Measurements from ENCODE around the gene CD79B. TPM values are rescaled to one million over a fixed set of nuclear protein-coding genes. Genes with fewer than 3 reads are reported as not detected.

CD79B gene
- not detected in 2 replicates for total RNA-seq

DNA sequence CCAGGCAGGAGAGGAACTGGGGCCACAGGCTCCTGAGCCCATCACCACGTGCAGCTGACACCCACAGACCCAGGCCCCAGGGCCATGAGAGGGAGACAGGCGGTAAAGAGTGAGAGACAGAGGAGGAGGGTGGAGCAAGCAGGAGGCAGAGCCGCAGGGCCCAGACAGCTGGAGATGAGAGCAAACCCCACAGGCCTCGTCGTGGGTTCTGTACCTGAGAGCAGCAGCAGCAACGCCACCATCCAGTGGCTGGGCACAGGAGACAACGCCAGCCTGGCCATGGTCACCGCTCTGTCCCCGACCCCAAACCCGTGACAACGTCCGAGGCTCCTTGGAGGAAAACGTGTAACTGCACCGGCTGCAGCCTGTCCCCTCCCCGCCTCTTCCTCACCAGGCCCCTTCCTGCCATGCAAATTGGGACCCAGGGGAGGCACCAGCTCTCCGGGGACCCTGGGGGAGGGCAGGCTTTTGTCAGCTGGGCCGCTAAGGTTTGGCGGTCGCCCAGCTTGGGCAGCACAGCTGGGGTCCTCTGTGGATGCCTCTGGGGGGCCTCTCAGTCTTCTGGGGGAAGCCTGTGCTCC is at the start of gene CD79B:
CD79B (minus strand) TSS at position 351 of the 581 bp plus-strand sequence; CDS start at position 281, 70 bp downstream.
- TF ChIP-seq, protein P1, sequence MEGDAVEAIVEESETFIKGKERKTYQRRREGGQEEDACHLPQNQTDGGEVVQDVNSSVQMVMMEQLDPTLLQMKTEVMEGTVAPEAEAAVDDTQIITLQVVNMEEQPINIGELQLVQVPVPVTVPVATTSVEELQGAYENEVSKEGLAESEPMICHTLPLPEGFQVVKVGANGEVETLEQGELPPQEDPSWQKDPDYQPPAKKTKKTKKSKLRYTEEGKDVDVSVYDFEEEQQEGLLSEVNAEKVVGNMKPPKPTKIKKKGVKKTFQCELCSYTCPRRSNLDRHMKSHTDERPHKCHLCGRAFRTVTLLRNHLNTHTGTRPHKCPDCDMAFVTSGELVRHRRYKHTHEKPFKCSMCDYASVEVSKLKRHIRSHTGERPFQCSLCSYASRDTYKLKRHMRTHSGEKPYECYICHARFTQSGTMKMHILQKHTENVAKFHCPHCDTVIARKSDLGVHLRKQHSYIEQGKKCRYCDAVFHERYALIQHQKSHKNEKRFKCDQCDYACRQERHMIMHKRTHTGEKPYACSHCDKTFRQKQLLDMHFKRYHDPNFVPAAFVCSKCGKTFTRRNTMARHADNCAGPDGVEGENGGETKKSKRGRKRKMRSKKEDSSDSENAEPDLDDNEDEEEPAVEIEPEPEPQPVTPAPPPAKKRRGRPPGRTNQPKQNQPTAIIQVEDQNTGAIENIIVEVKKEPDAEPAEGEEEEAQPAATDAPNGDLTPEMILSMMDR (IDR thresholded peaks at IDR 0.05; ENCODE audit: insufficient read depth, low read length, severe bottlenecking): no peak
- H3K4me3 ChIP-seq (ENCODE audit: low read depth, low read length): no peak within 1 kb of the TSS
- DNase-seq (ENCODE audit: low read depth) (no peak), FAIRE-seq (no peak)
- no peaks in the 10 kb centered on the region for H3K27me3 ChIP-seq (ENCODE audit: control insufficient read depth, insufficient read depth, low read length)
- no peaks in the 10 kb centered on the region for H3K36me3 ChIP-seq (ENCODE audit: control insufficient read depth, insufficient read depth, low read length)

DNA sequence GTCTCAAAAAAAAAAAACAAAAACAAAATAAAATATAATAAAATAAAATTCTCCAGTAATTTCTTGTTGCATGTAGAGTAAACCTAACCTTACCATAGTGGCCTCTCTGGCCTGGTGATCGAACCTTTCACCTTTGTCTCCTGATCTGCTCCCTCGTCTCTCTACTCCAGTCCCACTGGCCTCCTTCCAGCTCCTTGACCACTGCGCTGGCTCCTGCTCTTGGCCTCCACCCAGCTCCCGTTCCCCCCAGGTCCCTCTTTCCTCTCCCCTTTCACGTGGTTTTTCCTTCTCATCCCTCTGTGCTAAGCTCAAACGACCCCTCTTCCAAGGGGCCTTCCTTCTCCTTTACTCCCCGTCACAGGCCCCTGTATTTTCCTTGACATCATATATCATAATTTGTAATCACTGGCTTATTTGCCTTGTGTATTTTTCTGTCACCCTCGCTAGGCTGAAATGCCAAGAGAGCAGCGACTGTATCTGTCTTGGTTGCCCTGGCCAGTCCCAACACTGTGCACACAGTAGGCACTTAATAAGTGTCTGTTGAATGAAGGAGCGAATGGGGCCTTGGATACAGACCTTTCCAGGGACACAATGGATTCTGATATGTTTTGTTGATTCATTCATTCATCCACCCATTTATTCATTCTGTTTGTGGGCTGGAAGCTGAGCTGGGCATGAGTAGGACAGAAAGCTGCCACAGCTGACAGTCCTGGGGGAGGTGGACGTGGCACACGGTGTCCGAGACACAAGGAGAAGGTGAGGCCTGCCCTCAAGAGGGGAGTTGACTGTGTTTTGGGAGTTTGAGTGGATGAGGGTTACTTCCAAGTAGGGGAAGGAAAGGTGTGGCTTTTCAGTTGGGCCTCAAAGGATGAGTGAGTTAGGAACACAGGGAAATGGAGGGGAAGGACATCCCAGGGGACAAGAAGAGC is 46.4 kb upstream of the CD79B start:
- H3K36me3 ChIP-seq (ENCODE audit: control insufficient read depth, insufficient read depth, low read length): no peaks in the 10 kb centered on the region
- no peak overlapping the region for H3K4me3 ChIP-seq (ENCODE audit: low read depth, low read length)
- FAIRE-seq (no peak), DNase-seq (ENCODE audit: low read depth) (no peak)
- TF ChIP-seq, protein P1 (IDR thresholded peaks at IDR 0.05; ENCODE audit: insufficient read depth, low read length, severe bottlenecking): no peak
- H3K27me3 ChIP-seq (ENCODE audit: control insufficient read depth, insufficient read depth, low read length): no peaks in the 10 kb centered on the region

DNA sequence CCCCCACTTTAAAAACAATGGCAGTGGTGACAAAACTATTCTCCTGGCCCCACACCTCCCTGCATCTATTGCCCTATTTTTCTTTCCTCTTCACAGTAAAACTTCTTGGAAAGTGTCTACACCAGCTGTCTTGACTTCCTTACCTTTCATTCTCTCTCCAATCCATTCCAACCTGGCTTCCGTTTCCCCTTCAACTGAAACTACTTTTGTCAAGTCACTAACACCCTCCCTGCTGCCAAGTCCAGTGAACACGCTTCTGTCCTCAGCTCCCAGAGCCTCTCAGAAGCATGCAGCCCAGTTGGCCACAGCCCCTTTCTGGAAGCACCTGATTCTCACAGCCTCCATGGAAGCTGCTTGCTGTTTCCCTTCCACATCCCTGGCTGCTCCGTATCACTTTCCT is 44.6 kb upstream of the CD79B start:
- DNase-seq (ENCODE audit: low read depth): no peak
- Histone ChIP-seq H3K36me3 (ENCODE audit: control insufficient read depth, insufficient read depth, low read length) (no peaks in the 10 kb centered on the region), H3K4me3 (ENCODE audit: low read depth, low read length) (no peak overlapping the region), H3K27me3 (ENCODE audit: control insufficient read depth, insufficient read depth, low read length) (no peaks in the 10 kb centered on the region)
- no peak for FAIRE-seq
- TF ChIP-seq, protein P1 (IDR thresholded peaks at IDR 0.05; ENCODE audit: insufficient read depth, low read length, severe bottlenecking): no peak

DNA sequence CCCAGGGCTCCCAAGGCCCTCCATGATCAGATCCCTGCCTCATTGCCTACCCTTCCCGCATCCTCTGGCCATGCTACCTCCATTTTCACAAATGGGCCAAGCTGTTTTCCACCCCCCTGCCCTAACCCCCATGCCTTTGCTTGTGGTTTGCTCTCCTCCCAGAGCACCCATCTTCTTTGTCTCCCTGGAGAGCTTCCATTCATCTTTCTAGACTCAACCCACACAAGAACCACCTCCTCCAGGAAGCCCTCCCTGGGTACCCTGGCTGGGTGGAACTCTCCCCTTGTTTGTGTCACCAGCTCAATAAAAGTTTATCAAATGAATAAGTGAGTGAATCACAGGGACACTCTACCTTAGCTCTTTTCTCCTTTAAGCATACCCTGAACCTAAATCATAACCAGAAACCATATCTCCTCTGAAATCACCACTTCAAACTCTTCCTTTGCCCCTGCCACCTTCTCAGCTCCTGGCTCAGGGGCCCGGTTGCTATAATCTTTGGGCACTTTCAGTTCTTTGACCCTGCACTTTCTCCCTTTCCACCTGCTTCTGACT is 43.5 kb upstream of the CD79B start:
- TF ChIP-seq, protein P1 (IDR thresholded peaks at IDR 0.05; ENCODE audit: insufficient read depth, low read length, severe bottlenecking): no peak
- H3K4me3 ChIP-seq (ENCODE audit: low read depth, low read length): no peak overlapping the region
- H3K36me3 ChIP-seq (ENCODE audit: control insufficient read depth, insufficient read depth, low read length): no peaks in the 10 kb centered on the region
- FAIRE-seq (no peak), DNase-seq (ENCODE audit: low read depth) (no peak)
- H3K27me3 ChIP-seq (ENCODE audit: control insufficient read depth, insufficient read depth, low read length): no peaks in the 10 kb centered on the region

DNA sequence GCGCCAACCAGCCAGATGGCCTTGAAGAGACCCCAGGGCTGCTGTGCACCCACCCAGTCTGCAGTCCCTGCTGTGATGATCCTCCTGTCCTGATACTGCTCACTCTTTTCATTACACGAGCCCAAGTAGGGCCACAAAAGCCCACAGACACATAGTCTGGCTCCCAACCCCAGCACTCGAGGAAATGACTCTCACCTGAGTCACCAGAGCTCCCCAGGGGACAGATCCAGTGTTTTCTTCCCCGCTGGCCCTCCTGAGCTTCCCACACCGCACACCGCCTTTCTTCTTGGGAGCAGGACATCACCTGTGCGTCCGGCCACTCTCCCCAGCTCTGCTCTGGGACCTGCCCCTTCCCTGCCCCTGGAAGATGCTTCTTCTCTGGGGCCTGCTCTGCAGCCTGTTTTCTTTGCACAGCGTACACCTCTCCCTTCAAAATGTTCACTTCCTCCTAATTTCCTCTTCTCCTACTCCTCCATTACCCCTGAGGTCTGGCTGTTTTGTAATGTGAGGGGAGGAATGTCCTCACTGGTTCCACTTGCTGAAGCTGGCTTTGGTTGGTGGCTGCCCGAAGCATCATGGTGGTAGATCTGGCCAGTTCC is 42.6 kb upstream of the CD79B start:
- FAIRE-seq (no peak), DNase-seq (ENCODE audit: low read depth) (peak; percentile 80)
- TF ChIP-seq, protein P1 (IDR thresholded peaks at IDR 0.05; ENCODE audit: insufficient read depth, low read length, severe bottlenecking): no peak
- Histone ChIP-seq H3K4me3 (ENCODE audit: low read depth, low read length) (no peak overlapping the region), H3K27me3 (ENCODE audit: control insufficient read depth, insufficient read depth, low read length) (no peaks in the 10 kb centered on the region), H3K36me3 (ENCODE audit: control insufficient read depth, insufficient read depth, low read length) (no peaks in the 10 kb centered on the region)

Data from bronchial epithelial cell (primary cell).